Measurements from ENCODE around the gene PPP1R27.

PPP1R27 gene

DNA sequence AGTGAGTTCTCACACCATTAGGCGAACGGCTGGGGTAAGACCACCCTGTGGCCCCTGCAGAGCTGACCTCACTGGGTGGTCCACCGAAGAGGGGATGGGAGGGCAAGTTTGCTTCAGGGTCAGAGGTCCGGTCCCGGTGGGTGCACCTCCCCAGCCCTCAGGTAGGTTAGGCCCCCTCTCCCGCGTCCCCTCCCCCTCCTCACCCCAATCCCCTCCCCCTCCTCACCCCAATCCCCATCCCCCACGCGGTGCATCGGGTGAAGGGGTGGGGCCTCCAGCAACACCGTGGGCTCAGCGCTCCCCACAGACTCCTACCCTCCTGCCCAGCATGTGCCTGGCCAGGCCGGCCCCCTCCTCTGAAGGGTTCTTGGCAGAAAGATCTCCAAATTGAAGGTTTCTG lies 15.1 kb downstream of the PPP1R27 start:
- DNase-seq: no peak

DNA sequence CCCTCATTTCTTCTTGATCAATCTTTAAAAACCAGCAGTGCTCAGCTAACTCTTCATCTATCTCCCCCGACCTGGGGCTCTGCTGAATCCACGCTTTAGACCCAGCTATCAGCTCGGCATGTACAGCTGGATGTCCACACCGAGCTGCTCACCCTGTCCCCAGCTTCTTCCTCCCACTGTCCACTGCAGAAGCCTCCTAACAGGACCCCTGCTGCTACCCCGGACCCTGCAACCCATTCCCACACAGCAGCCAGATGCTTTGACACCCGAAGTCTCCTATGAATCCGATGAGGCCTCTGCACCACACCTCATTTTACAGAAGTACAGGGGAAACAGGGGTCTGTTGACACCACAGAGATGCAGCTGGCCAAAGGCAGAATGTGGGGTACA lies 17.1 kb downstream of the PPP1R27 start:
- no peak for DNase-seq

DNA sequence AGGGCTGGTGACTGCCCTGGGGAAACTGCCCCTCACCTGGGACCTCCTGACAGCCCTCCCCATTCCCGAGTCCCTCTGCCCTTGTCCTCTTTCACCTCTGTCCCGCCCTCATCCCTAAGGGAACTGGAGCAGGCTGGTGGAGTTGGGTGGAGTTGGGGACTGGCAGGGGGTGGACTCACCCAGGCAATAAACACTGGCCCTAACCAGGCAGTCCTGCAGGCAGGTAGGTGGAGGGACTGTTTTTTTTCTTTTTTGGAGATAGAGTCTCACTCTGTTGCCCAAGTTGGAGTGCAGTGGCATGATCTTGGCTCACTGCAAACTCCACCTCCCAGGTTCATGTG lies 19.2 kb downstream of the PPP1R27 start:
- DNase-seq: no peak

GRCh38 chr17:81814748-81815645 lies 19.9 kb downstream of the PPP1R27 start:
- no peak for DNase-seq

DNA sequence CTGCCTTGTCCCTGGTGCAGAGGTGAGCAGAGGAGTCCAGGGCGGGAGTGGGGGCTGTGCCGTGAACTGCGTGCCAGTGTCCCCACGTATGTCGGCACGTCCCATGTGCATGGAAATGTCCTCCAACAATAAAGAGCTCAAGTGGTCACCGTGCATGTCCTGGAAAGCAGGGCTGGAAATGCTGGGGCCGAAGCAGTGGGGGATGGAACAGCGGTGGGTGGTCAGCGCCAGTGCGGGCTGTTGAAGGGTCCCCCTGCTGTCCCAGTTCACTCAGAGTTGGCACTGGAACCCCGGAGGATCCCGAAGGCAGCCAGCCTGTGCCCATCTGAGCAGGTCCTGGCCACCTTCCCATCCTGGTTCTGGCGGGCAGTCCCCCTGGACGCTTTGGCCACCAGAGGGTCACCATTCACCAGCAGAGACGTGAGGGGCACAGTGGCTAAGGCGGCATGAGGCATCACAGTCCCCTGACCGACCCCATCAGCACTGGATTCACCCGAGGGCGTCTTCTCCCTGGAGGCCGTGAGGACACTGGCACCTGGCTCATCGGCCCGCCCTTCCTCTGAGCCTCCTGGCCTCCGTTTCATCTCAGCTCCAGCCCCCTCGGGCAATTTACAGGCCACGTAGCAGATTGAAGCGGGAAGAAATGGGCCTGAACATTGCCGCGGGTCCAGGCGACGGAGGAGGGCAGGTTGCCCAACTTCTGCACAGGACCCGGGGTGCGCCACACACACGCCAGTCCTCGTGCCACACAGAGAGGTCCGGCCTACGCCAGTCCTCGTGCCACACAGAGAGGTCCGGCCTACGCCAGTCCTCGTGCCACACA lies 20.8 kb downstream of the PPP1R27 start:
- DNase-seq: no peak

GRCh38 chr17:81813371-81813684 lies 21.5 kb downstream of the PPP1R27 start:
- no peak for DNase-seq

- no peak for DNase-seq
These were observed 22.1 kb downstream of the PPP1R27 start for GRCh38 chr17:81812571-81813370.

- DNase-seq: no peak
These were observed 22.9 kb downstream of the PPP1R27 start for GRCh38 chr17:81811705-81812570.

GRCh38 chr17:81810892-81811704 lies 23.8 kb downstream of the PPP1R27 start:
- DNase-seq: no peak

DNA sequence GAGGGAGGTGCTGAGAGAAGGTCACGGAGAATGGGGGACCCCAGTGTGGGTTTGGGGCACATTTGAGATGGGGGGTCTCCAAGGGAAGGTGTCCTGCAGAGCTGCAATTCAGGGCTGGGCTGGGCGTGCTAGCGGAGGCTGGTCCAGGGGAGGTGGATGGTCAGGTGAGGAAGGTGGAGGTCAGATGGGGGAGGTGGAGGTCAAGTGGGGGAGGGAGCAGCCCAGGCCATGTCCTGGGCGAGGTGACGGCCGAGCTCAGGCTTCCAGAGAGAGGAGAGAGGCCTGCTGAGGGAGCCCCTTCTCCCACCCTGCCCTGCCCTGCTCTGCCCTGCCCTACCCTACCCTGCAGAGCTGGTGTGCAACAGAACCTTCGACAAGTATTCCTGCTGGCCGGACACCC lies 24.4 kb downstream of the PPP1R27 start:
- DNase-seq: no peak

GRCh38 chr17:81809556-81809998 lies 25.3 kb downstream of the PPP1R27 start:
- no peak for DNase-seq

GRCh38 chr17:81808778-81809555 lies 25.9 kb downstream of the PPP1R27 start:
- DNase-seq: no peak

GRCh38 chr17:81807839-81808238 lies 27.0 kb downstream of the PPP1R27 start:
- DNase-seq: no peak

GRCh38 chr17:81807210-81807719 lies 27.6 kb downstream of the PPP1R27 start:
- no peak for DNase-seq

GRCh38 chr17:81806461-81807209 lies 28.2 kb downstream of the PPP1R27 start:
- DNase-seq: no peak

- no peak for DNase-seq
These were observed 29.0 kb downstream of the PPP1R27 start for GRCh38 chr17:81805707-81806460.

- no peak for DNase-seq
These were observed 30.1 kb downstream of the PPP1R27 start for GRCh38 chr17:81804559-81805399.

Measured in NCI-H226 (cell line).